Measurements from ENCODE around the gene SLC35B4.

SLC35B4 gene, protein sequence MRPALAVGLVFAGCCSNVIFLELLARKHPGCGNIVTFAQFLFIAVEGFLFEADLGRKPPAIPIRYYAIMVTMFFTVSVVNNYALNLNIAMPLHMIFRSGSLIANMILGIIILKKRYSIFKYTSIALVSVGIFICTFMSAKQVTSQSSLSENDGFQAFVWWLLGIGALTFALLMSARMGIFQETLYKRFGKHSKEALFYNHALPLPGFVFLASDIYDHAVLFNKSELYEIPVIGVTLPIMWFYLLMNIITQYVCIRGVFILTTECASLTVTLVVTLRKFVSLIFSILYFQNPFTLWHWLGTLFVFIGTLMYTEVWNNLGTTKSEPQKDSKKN

GRCh38 chr7:134316539-134317344, at the start of gene SLC35B4:
Gene SLC35B4 (minus strand): TSS chr7:134316930. CDS start chr7:134316751, 179 bp downstream.
- TF ChIP-seq GATA2 (IDR thresholded peaks at IDR 0.05; ENCODE audit: low read depth, low read length), result no peak

DNA sequence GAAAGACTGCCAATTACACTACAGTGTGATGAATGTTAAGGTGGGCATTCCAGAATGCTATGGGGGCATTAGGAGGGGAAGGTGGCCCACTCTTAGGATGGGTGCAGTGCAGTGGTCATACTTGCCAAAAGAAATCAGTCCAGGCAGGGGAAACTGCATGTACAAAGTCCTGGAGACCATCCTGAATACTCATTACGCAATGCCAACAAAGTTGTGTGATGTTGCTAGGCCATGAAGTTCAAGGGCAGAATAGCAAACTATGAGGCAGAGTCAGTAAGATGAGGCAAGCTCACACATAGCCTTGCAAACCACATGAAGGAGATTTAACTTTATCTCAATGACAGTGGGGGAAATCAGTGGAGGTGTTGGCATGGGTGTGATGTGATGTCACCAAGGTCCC, 49.8 kb upstream of the SLC35B4 start:
- TF ChIP-seq GATA3 (IDR thresholded peaks at IDR 0.05; ENCODE audit: low read depth, low read length) (no peak), GATA2 (IDR thresholded peaks at IDR 0.05; ENCODE audit: low read depth, low read length) (no peak)

DNA sequence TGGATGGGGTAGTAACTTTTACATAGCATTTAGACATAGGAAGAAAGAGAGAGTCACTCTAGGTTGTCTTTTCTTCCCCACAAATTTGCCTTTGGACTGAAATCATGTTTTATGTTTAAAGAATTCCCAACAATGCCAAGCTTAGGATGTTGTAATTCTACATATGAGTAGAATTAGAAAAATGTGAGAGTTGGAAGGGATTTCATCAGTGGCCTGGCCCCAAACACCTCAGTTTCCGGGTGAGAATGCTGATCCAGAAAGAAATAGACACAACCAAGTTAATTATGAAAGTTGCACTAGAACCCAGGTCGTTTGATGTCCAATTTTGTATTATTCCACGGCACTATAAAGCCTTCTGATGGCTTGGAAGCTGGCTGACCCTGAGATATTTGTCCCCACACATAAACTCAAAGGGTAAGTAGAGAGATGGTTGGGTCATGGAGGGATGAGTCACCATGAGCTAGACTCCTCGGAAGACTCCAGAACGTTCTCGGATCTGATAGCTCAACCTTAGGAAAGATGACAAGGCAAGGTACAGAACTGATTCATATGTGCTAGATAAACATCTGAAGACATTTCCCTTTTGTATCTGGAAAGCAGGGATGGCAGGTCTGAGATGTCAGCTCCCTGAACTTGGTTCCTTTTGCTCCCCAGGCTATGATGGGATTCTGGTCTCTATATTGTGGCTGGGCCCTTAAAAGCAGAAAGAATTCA, 48.8 kb upstream of the SLC35B4 start:
- no peak for TF ChIP-seq GATA3 (IDR thresholded peaks at IDR 0.05; ENCODE audit: low read depth, low read length)
- TF ChIP-seq GATA2 (IDR thresholded peaks at IDR 0.05; ENCODE audit: low read depth, low read length), result no peak

- TF ChIP-seq GATA3 (IDR thresholded peaks at IDR 0.05; ENCODE audit: low read depth, low read length) (no peak), GATA2 (IDR thresholded peaks at IDR 0.05; ENCODE audit: low read depth, low read length) (no peak)
Measured at GRCh38 chr7:134364619-134365037, 47.9 kb upstream of the SLC35B4 start.

- TF ChIP-seq GATA2 (IDR thresholded peaks at IDR 0.05; ENCODE audit: low read depth, low read length) (no peak), GATA3 (IDR thresholded peaks at IDR 0.05; ENCODE audit: low read depth, low read length) (no peak)
Measured at GRCh38 chr7:134362587-134363483, 46.1 kb upstream of the SLC35B4 start.

DNA sequence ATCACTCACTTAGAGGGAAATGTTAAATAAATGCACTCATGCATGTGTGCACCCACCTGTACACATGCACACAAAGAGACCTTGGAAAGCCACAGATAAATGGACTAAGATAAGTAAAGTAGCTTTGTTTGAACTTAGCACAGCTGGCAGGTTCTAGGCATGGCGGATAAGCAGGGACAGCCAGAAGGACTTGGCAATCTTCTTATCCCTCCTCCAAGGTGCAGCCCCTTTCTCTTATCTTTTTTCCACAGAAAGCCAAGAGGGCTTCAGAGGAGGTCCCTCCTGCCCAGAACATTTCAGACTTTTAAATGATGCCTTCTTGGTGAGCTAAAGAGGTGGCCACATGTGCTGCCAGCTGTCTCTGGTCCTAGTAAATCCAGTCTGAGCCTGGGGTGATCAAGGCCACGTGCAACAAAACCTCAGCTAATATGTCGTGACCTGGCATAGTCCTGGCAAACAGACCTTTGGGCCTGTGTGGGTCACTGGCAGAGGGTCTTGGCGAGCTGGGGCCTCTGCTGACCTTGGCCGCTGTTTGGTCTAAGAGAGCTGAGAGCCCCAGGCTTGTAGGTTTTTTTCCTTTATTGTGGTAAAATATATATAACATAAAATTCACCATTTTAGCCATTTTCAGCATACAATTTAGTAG, 43.2 kb upstream of the SLC35B4 start:
- TF ChIP-seq GATA2 (IDR thresholded peaks at IDR 0.05; ENCODE audit: low read depth, low read length) (no peak), GATA3 (IDR thresholded peaks at IDR 0.05; ENCODE audit: low read depth, low read length) (no peak)

GRCh38 chr7:134357486-134357885, 40.8 kb upstream of the SLC35B4 start:
- TF ChIP-seq GATA3 (IDR thresholded peaks at IDR 0.05; ENCODE audit: low read depth, low read length), result no peak
- no peak for TF ChIP-seq GATA2 (IDR thresholded peaks at IDR 0.05; ENCODE audit: low read depth, low read length)

DNA sequence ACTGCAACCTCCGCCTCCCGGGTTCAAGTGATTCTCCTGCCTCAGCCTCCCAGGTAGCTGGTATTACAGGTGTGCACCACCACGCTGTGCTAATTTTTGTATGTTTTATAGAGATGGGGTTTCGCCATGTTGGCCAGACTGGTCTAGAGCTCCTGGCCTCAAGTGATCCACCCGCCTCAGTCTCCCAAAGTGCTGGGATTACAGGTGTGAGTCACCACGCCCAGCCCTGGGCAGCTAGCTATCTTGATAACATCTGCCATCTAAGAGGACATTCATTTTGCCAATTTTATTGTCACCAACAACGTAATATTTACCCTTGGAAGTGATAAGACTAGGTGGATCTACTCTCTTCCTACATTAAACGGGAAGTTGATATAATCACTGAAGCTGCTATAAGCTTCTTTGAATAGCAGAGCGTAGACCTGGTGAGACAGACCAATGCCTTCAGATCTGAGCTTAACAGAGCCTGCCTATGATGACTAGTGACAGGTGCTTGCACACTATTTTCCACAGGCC, 39.7 kb upstream of the SLC35B4 start:
- TF ChIP-seq GATA2 (IDR thresholded peaks at IDR 0.05; ENCODE audit: low read depth, low read length), result no peak
- TF ChIP-seq GATA3 (IDR thresholded peaks at IDR 0.05; ENCODE audit: low read depth, low read length), result no peak

- TF ChIP-seq GATA2 (IDR thresholded peaks at IDR 0.05; ENCODE audit: low read depth, low read length) (no peak), GATA3 (IDR thresholded peaks at IDR 0.05; ENCODE audit: low read depth, low read length) (no peak)
Measured at GRCh38 chr7:134355927-134356326, 39.2 kb upstream of the SLC35B4 start.

DNA sequence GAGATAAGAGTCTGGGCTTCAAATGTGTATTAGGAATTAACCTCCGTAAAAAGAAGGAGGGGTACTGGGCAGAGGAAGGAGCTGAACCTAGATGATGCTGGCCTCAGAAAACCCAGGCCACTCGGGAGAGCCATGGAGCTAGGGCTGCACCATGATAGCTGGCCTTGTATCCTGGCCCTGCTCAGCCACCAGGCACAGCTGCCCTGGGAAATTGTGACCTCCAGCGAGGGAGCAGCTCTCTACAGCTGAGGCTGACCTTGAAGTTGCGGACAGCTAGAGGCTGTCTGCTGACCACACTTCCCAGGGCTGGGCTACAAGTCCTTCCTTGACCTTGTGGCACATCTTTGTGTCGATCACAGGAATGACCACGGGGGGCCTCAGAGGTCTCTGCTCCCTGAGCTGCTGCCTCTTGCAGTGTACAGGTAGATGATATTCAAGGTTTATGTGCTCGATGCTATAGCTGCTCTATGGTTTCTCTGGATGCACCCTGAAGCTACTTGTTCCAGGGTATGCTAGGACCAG, 38.3 kb upstream of the SLC35B4 start:
- TF ChIP-seq GATA2 (IDR thresholded peaks at IDR 0.05; ENCODE audit: low read depth, low read length), result no peak
- no peak for TF ChIP-seq GATA3 (IDR thresholded peaks at IDR 0.05; ENCODE audit: low read depth, low read length)

DNA sequence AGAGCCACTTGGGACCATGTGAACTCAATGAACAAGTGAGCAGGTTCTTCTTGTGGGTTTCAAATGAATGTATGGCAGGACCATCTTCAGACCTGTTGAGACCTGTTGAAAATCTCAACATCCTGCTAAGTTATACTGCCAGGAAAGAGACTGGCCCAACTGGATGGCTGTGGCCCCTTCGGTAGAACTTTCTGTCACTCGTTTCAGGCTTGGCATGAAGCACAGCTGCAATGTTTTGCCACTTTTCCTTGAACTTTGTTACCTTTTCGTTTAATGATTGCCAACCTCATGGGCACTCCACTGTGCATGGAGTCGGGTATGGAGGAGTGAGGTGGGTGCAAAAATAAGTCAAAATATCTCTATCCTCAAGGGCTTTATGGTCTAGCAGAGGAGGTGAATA, 36.7 kb upstream of the SLC35B4 start:
- TF ChIP-seq GATA3 (IDR thresholded peaks at IDR 0.05; ENCODE audit: low read depth, low read length), result no peak
- TF ChIP-seq GATA2 (IDR thresholded peaks at IDR 0.05; ENCODE audit: low read depth, low read length), result no peak

GRCh38 chr7:134351424-134351823, 34.7 kb upstream of the SLC35B4 start:
- TF ChIP-seq GATA2 (IDR thresholded peaks at IDR 0.05; ENCODE audit: low read depth, low read length), result no peak
- no peak for TF ChIP-seq GATA3 (IDR thresholded peaks at IDR 0.05; ENCODE audit: low read depth, low read length)

- TF ChIP-seq GATA3 (IDR thresholded peaks at IDR 0.05; ENCODE audit: low read depth, low read length) (no peak), GATA2 (IDR thresholded peaks at IDR 0.05; ENCODE audit: low read depth, low read length) (no peak)
Measured at GRCh38 chr7:134350709-134351108, 34.0 kb upstream of the SLC35B4 start.
